Chondrocyte (in vitro differentiated cells): ENCODE data around the gene IRF2BP2. TPM values are rescaled to one million over a fixed set of nuclear protein-coding genes. Genes with fewer than 3 reads are reported as not detected.

Experiments used
- DNase-seq: peaks from one replicate; pipeline ENCODE4 v3.0.0; 2021; ENCODE audit warnings: mixed read lengths, low spot score
- H3K27ac Mint-ChIP-seq: one replicate; pipeline ENCODE4 v1.8.0; 2021; ENCODE audit warnings: mild to moderate bottlenecking, moderate library complexity, mixed read lengths; ENCODE audit not compliant: unreplicated experiment
- H3K27me3 Mint-ChIP-seq: 2 replicates; pipeline ENCODE4 v1.8.0; 2021; ENCODE audit warnings: low read depth, mixed read lengths
- H3K36me3 Mint-ChIP-seq: 2 replicates; pipeline ENCODE4 v1.8.0; 2021; ENCODE audit warnings: low read depth, mixed read lengths
- H3K4me1 Mint-ChIP-seq: 2 replicates; pipeline ENCODE4 v1.8.0; 2021; ENCODE audit warnings: low read depth, mild to moderate bottlenecking, mixed read lengths
- H3K4me3 Mint-ChIP-seq: one replicate; pipeline ENCODE4 v1.8.0; 2021; ENCODE audit warnings: mild to moderate bottlenecking, moderate library complexity, mixed read lengths; ENCODE audit not compliant: unreplicated experiment
- H3K9me3 Mint-ChIP-seq: 2 replicates; pipeline ENCODE4 v1.8.0; 2021; ENCODE audit warnings: low read depth, mixed read lengths
- total RNA-seq: library from RNA; stranded (reverse); gene quantifications from 3 replicates; pipeline ENCODE4 v1.2.1, GENCODE V29; 2021
- TF ChIP-seq, protein P1 (sequence below): fragments of 200-600 bp; sonication (generic); IDR thresholded peaks from 2 replicates; pipeline ENCODE4 v1.5.0; 2021; ENCODE audit warnings: antibody characterized with exemption, mild to moderate bottlenecking, moderate library complexity

The IRF2BP2 gene
- total RNA-seq, 1 donor from 2014 or later = 70.5 TPM

DNA sequence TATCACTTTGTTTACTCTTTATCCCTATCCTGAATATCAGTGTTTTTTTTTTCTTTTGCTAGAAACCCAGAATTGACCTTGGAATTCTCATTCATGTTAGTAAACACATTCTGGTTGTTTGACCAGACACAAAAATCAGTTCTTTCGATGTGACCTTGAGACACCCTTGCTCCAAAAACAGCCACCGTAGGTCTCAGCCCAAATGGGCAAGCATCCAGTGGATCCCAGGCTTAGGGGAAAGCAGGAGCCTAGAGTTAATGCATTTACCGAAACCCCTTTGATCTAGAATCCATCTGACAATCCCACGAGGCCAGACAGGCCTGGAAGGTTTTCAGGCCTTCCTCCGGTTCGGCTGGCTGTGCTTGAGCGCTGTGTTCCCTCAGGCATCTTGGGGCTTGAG is 47.6 kb downstream of the IRF2BP2 start:
- H3K36me3 Mint-ChIP-seq = no peaks in the 10 kb centered on the region
- H3K27me3 Mint-ChIP-seq = no peaks in the 10 kb centered on the region
- peaks cover 13% of the 10 kb centered on the region for H3K4me1 Mint-ChIP-seq
- no peak for DNase-seq
- no peaks in the 10 kb centered on the region for H3K9me3 Mint-ChIP-seq
- no peak overlapping the region for H3K27ac Mint-ChIP-seq
- TF ChIP-seq, protein P1, sequence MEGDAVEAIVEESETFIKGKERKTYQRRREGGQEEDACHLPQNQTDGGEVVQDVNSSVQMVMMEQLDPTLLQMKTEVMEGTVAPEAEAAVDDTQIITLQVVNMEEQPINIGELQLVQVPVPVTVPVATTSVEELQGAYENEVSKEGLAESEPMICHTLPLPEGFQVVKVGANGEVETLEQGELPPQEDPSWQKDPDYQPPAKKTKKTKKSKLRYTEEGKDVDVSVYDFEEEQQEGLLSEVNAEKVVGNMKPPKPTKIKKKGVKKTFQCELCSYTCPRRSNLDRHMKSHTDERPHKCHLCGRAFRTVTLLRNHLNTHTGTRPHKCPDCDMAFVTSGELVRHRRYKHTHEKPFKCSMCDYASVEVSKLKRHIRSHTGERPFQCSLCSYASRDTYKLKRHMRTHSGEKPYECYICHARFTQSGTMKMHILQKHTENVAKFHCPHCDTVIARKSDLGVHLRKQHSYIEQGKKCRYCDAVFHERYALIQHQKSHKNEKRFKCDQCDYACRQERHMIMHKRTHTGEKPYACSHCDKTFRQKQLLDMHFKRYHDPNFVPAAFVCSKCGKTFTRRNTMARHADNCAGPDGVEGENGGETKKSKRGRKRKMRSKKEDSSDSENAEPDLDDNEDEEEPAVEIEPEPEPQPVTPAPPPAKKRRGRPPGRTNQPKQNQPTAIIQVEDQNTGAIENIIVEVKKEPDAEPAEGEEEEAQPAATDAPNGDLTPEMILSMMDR = no peak
- no peak overlapping the region for H3K4me3 Mint-ChIP-seq

DNA sequence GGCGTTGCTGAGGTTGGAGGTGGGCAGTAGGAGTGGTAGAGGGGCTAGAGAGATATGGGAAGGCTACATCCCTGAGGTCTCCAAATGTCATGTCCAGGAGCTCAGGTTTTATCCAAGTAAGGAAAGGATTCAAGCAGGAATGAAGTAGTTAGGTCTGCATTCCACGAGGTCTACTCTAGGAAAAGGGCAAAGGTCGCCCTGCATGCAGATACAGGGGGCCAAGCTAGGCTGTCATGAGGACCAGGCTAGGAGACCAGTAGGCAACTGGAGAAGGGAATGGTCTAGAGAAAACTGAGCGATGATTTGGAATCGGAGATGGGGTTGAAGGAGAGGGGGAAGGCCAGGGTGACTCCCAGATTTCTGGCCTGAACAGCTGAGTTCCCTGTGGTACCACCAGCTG is 48.7 kb downstream of the IRF2BP2 start:
- peaks cover 13% of the 10 kb centered on the region for H3K4me1 Mint-ChIP-seq
- H3K27me3 Mint-ChIP-seq = no peaks in the 10 kb centered on the region
- no peaks in the 10 kb centered on the region for H3K36me3 Mint-ChIP-seq
- no peak for DNase-seq
- no peak overlapping the region for H3K27ac Mint-ChIP-seq
- no peak overlapping the region for H3K4me3 Mint-ChIP-seq
- no peaks in the 10 kb centered on the region for H3K9me3 Mint-ChIP-seq
- TF ChIP-seq, protein P1 = no peak

DNA sequence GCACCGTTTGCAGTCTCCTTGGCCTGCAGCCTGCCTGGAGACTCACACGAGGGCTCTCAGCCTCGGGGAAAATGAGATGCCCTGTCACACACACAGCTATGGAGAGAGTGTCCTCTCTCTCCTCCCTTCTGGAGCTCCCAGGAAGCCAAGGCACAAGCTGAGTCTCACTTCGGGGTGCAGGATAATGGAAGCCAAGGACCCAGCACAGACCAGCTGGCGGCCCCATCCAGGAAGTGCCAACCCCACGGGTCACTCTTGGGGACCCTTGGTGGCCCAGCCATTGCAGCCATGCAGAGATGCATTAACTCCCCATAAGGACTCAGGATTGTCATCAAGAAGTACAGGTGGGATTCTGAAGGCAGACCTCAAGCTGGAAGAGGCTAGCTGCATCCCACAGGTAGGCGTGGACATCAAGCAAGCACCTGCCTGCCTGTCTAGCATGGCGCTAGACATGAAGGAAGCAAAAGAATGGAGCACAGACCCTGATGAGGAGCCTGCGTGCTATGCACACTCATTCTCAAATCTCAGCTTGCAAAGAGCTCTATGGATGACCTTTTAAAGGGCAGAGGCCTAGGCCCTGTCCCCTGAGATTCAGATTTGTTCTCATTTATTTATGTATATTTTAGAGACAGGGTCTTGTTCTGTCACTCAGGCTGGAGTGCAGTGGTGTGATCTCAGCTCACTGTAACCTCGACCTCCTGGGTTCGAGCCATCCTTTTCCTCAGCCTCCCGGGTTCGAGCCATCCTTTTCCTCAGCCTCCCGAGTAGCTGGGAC is 49.9 kb downstream of the IRF2BP2 start:
- Mint-ChIP-seq H3K27ac (no peak overlapping the region), H3K4me3 (no peak overlapping the region), H3K36me3 (no peaks in the 10 kb centered on the region), H3K9me3 (no peaks in the 10 kb centered on the region), H3K27me3 (no peaks in the 10 kb centered on the region), H3K4me1 (peaks cover 12% of the 10 kb centered on the region)
- DNase-seq = no peak
- TF ChIP-seq, protein P1 = no peak

DNA sequence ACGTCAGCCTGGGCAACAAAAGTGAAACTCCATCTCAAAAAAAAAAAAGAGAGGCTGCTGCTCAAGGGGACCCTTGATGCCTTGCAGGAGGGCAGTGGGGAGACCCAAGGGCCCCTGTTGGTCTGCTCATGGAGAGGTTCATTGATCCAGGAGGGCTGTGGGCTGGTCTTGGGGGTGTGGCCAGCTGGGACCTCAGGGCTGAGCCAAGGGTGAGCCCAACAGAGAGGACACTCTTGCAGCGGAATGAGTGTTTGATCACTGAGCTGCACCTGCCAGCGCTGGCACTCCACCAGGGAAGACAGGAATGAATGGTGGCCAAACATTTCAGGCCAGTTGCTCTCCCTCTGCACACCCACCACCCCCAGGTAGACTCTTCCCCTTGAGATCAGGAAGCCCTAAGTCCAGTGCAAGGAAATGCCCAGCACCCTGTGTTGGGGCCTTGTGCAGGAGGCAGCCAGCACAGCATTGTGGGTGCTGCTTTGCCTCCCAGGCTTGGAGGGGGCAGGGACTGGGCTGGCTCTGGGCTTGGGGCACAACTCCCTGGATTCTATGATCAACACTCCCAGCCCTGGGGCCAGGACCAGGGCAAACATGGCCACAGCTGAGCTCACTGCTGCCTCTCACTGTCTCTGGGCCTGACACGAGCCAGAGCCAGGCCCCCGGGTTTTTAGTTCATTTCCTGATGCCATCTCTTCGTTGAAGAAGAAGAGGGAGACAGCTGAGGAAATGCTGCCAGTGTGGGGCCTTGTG is 50.7 kb downstream of the IRF2BP2 start:
- no peak overlapping the region for H3K4me3 Mint-ChIP-seq
- no peaks in the 10 kb centered on the region for H3K9me3 Mint-ChIP-seq
- TF ChIP-seq, protein P1 = no peak
- no peak for DNase-seq
- H3K36me3 Mint-ChIP-seq = no peaks in the 10 kb centered on the region
- H3K27ac Mint-ChIP-seq = no peak overlapping the region
- no peaks in the 10 kb centered on the region for H3K27me3 Mint-ChIP-seq
- H3K4me1 Mint-ChIP-seq = peaks cover 4% of the 10 kb centered on the region

DNA sequence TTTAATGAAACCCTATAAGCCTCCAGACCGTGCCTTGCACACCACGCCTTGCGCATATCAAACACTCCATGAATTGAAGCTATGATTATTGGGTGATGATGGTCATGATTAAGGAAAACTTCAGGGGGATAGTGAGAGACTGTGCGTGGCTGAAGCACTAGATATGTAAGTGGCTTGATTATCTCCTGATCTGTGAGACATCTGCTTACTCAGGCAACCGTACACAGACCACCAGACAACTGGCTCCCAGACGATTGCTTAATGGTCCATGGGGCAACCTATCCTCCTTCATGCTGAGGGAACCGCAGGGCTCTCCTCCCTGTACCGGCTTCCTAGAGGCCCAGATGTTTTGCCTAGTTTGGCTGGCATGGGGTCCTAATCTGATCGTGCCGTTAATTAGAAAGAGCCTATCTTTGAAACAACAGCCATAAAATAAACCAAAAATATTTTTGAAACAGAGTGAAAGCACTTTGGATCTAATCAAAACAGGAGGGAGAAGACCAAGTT is 51.6 kb downstream of the IRF2BP2 start:
- no peak for DNase-seq
- H3K27ac Mint-ChIP-seq = no peak overlapping the region
- no peaks in the 10 kb centered on the region for H3K9me3 Mint-ChIP-seq
- H3K27me3 Mint-ChIP-seq = no peaks in the 10 kb centered on the region
- H3K4me1 Mint-ChIP-seq = peaks cover 10% of the 10 kb centered on the region
- no peaks in the 10 kb centered on the region for H3K36me3 Mint-ChIP-seq
- H3K4me3 Mint-ChIP-seq = no peak overlapping the region
- TF ChIP-seq, protein P1 = no peak
